ENCODE results near the gene MAP2. TPM values are rescaled to one million over a fixed set of nuclear protein-coding genes. Genes with fewer than 3 reads are reported as not detected.
A peak's percentile ranks its signal among the peaks of the same experiment; 100 is the strongest.

Gene MAP2
- total and polyA plus RNA-seq, 2 of the 8 experiments (the other 6 are each of a cell fraction or from before 2014, with no cell fraction given), result 5.9 to 9.4 TPM

GRCh38 chr2:209425471-209426071 lies 1.7 kb downstream of the MAP2 start:
- no peak overlapping the region for H2BK5ac ChIP-seq (ENCODE audit: low read depth, low read length)
- no peak overlapping the region for H2AK5ac ChIP-seq (ENCODE audit: low read depth, low read length)
- H3K9me3 ChIP-seq (ENCODE audit: insufficient read depth in 2 of 2, low read depth in 1 of 2, low read length in 1 of 2), result no peaks in the 10 kb centered on the region
- no peak overlapping the region for H2BK20ac ChIP-seq (ENCODE audit: low read length)
- H3K18ac ChIP-seq (ENCODE audit: extremely low read depth, low read length), result no peak overlapping the region
- H3K4me2 ChIP-seq (ENCODE audit: insufficient read depth in 1 of 2, low read depth in 2 of 2, low read length in 2 of 2), result peak overlapping the region; percentile 90 to 96; a peak in 3 of 4 replicates
- no peak overlapping the region for H2AFZ ChIP-seq (ENCODE audit: low read length)
- H3K9ac ChIP-seq (replicated peaks in 1 of 4; ENCODE audit: extremely low read depth in 1 of 4, low read depth in 3 of 4, low read length in 3 of 4), result no peak overlapping the region
- no peak overlapping the region for H4K91ac ChIP-seq (replicated peaks; ENCODE audit: insufficient read length, low read length)
- H3K23ac ChIP-seq (ENCODE audit: insufficient read length), result no peak overlapping the region
- CTCF ChIA-PET (ENCODE audit: partially characterized antibody), result interaction anchor here (0.6 to 4.2 kb wide), 24 partner anchors 8 to 970 kb away, joined by 3 to 31 read pairs (median 4); partner anchors contain the start of gene UNC80
- H2BK15ac ChIP-seq (ENCODE audit: low read length), result no peak overlapping the region
- POLR2A ChIA-PET (ENCODE audit: partially characterized antibody), result no interaction called here
- WGBS, 2 experiments (ENCODE audit: extremely low coverage in 1 of 2, insufficient coverage in 1 of 2, insufficient read length in 1 of 2, insufficient replicate concordance in 2 of 2, low coverage in 1 of 2, low lambda C conversion rate in 2 of 2, missing lambda C conversion rate in 1 of 2), result 47% methylated on average over 2 of the region's 2 CpGs; no CpG with 5 or more reads in 1 of the 2 experiments
- no peak overlapping the region for H3K4ac ChIP-seq (replicated peaks; ENCODE audit: insufficient read length, low read depth, low read length)
- H3K79me1 ChIP-seq (ENCODE audit: low read depth, low read length), result no peaks in the 10 kb centered on the region
- DNase-seq (ENCODE audit: low read depth in 1 of 2, low spot score in 2 of 2) (no peak), FAIRE-seq (no peak)
- peaks cover 5% of the 10 kb centered on the region; the same call in 1 of the 2 replicates for H3K23me2 ChIP-seq (ENCODE audit: low read depth, low read length)
- no peak overlapping the region for H2BK12ac ChIP-seq (ENCODE audit: low read depth, low read length)
- H3K36me3 ChIP-seq (ENCODE audit: control insufficient read depth in 2 of 4, insufficient read depth in 4 of 4, low read length in 3 of 4), result no peaks in the 10 kb centered on the region; a peak in 1 of 8 replicates
- H3K56ac ChIP-seq (replicated peaks; ENCODE audit: insufficient read length, low read depth, low read length), result no peak overlapping the region
- peaks cover 0 to 6% (median 1%) of the 10 kb centered on the region in 4 experiments; a peak in 4 of 7 replicates for H3K4me1 ChIP-seq (replicated peaks in 1 of 4; ENCODE audit: control insufficient read depth in 3 of 4, insufficient read depth in 4 of 4, low read length in 3 of 4)
- no peaks in the 10 kb centered on the region for H4K20me1 ChIP-seq (replicated peaks in 1 of 2; ENCODE audit: control insufficient read depth in 1 of 2, insufficient read depth in 2 of 2, low read length in 2 of 2)
- H3K4me3 ChIP-seq (ENCODE audit: extremely low read depth in 1 of 4, insufficient read depth in 2 of 4, low read depth in 3 of 4, low read length in 4 of 4), result peak overlapping the region in 1 of 4 experiments; percentile 91; a peak in 2 of 8 replicates
- no peak overlapping the region for H2BK120ac ChIP-seq (replicated peaks; ENCODE audit: low read depth, low read length)
- TF ChIP-seq KDM4A (IDR thresholded peaks at IDR 0.05; ENCODE audit: low read depth, low read length, severe bottlenecking), result no peak
- TF ChIP-seq CTCF (IDR thresholded peaks at IDR 0.05; ENCODE audit: control extremely low read depth in 1 of 3, insufficient read depth in 1 of 3, low read depth in 1 of 3, low read length in 3 of 3), result peak in 2 of 3 experiments; percentile 50 to 61; a peak in 2 of 4 replicates
- TF ChIP-seq RAD21 (IDR thresholded peaks at IDR 0.05 in 1 of 2, conservative IDR thresholded peaks at IDR 0.05 in 1 of 2; ENCODE audit: low read depth in 2 of 2, low read length in 2 of 2), result peak; percentile 58 to 61
- H3K27me3 ChIP-seq (replicated peaks in 1 of 4; ENCODE audit: control insufficient read depth in 3 of 4, extremely low read depth in 1 of 4, insufficient read depth in 3 of 4, low read length in 3 of 4), result no peaks in the 10 kb centered on the region; a peak in 2 of 7 replicates
- peaks cover 0 to 5% of the 10 kb centered on the region in 2 experiments; a peak in 1 of 4 replicates for H3K79me2 ChIP-seq (ENCODE audit: control insufficient read depth in 1 of 2, insufficient read depth in 2 of 2, low read length in 2 of 2)
- H4K5ac ChIP-seq (ENCODE audit: insufficient read length, low read depth, low read length), result no peak overlapping the region
- no peak overlapping the region for H3K27ac ChIP-seq (ENCODE audit: low read depth, low read length)
- H4K8ac ChIP-seq (ENCODE audit: extremely low read depth, insufficient read depth, low read length), result no peak overlapping the region
- no peak overlapping the region for H3K14ac ChIP-seq (ENCODE audit: insufficient read length)

Measured in H1 (cell line).